ENCODE data around the gene SGCG.

The SGCG gene

DNA sequence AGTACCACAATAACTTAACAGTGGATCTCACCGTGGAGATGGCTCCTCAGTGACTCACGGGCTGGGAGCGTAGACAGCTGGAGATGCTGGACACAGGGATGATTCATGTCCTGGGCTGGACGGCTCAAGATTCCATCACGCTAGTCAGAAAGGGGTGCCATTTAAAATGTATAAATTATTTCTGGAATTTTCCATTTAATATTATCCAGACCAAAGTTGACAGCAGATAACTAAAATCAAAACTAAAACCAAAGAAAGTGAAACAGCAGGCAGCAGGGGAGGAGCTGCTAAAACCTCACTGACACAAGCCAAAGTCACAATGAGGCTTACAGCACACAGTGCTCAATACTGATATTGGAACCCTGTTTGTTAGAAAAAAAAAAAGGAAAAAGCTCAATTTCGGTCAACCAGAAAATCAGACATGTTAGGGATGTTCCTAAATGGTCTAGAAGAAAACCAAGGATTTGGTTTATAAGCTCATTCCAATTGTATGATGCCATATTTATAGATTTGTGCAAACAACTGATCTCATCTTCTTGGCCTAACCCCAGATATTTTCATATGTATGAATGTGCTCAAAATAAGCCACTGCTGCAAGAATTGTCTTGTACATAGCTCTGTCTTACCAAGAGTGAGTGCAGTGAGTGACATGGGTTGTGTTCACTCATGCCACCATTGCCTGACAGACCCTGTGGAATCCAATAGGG, 140.9 kb downstream of the SGCG start:
- Histone ChIP-seq H3K27ac (peak overlapping the region; percentile 99), H3K4me3 (ENCODE audit: low read depth, low read length) (peak overlapping the region; percentile 24), H3K36me3 (replicated peaks) (no peaks in the 10 kb centered on the region), H3K27me3 (replicated peaks) (no peaks in the 10 kb centered on the region)
- TF ChIP-seq, protein P1, sequence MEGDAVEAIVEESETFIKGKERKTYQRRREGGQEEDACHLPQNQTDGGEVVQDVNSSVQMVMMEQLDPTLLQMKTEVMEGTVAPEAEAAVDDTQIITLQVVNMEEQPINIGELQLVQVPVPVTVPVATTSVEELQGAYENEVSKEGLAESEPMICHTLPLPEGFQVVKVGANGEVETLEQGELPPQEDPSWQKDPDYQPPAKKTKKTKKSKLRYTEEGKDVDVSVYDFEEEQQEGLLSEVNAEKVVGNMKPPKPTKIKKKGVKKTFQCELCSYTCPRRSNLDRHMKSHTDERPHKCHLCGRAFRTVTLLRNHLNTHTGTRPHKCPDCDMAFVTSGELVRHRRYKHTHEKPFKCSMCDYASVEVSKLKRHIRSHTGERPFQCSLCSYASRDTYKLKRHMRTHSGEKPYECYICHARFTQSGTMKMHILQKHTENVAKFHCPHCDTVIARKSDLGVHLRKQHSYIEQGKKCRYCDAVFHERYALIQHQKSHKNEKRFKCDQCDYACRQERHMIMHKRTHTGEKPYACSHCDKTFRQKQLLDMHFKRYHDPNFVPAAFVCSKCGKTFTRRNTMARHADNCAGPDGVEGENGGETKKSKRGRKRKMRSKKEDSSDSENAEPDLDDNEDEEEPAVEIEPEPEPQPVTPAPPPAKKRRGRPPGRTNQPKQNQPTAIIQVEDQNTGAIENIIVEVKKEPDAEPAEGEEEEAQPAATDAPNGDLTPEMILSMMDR (IDR thresholded peaks at IDR 0.05; ENCODE audit: low read depth, low read length, missing control alignments), result no peak
- in situ Hi-C loops (cut with HindIII; ENCODE audit: low pct_ligation_motif_present, low sequenced_read_pairs), result no loop called here
- DNase-seq, result peak; percentile 98

DNA sequence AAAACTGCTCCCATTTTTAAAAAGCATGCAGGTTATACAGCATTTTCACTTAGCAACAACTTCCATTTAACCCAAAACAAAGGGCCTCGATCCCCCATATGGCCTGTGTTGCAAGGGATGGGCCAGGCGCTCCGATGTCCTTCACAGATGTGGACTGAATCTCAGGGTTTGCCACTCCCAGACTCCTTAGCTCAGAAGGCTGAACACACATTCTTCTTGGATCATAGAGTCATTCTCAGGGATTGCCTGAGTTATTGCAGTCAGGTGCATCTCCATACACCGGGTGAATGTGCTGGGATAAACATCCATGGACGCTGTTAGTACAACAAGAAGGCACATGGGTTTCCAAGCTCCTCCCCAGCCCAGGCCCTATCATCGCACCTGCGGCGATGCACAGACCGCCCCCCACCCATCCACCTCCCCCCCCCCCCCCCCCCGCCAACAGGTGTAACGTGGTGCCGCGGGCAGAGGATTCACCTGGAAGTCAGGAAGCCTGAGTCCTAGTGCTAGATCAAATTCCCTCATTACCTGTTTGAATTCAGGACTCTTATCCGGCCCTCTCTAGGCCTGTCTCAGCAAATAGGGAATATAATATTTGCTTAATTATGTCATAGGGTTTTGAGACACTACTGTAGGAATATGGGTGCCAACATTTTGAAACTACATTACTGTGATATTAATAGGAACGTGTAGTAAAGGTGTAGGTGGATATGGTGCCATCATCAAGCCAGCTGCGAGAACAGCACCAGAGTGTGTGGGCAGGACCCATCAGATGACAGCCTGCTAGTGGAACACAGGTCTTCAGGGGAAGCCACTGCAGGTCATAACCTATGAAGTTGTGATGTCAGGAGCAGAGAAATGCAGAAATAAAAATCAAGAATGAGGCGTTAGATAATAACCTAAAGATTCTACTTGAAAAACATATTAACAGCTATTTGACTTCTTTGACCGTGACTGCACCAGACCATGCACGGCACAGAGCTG, 141.9 kb downstream of the SGCG start:
- no peak for DNase-seq
- peak overlapping the region; percentile 99 for H3K27ac ChIP-seq
- in situ Hi-C loops (cut with HindIII; ENCODE audit: low pct_ligation_motif_present, low sequenced_read_pairs), result no loop called here
- H3K4me3 ChIP-seq (ENCODE audit: low read depth, low read length), result no peak overlapping the region
- H3K36me3 ChIP-seq (replicated peaks), result no peaks in the 10 kb centered on the region
- no peaks in the 10 kb centered on the region for H3K27me3 ChIP-seq (replicated peaks)
- TF ChIP-seq, protein P1 (IDR thresholded peaks at IDR 0.05; ENCODE audit: low read depth, low read length, missing control alignments), result no peak

DNA sequence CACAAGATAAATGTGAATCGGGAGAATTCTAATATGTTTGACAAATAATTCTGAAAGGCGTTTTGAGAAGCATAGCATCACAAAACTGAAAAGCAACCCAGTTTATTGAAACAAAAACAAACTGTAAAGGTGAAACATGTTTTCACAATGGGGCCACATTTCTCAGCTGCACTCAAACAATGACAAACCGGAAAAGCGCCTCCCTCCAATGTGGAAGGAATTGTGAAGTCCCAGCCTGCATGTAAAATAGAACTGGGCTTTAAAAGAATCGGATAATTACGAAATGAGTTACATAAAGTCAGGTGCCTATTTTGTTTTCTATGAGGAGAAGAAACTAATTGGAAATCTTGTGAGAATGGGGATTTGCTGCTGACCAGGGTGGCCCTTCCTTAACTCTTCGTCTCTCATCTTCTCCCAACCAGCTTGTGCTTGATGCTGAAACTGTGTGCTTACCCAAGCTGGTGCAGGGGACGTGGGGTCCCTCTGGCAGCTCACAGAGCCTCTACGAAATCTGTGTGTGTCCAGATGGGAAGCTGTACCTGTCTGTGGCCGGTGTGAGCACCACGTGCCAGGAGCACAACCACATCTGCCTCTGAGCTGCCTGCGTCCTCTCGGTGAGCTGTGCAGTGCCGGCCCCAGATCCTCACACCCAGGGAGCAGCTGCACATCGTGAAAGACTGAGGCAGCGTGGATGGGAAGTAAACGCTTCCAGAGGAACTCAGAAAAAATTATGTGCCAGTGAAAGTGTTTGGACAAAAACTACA, 143.3 kb downstream of the SGCG start:
- TF ChIP-seq, protein P1 (IDR thresholded peaks at IDR 0.05; ENCODE audit: low read depth, low read length, missing control alignments), result no peak
- Histone ChIP-seq H3K27ac (no peak overlapping the region), H3K27me3 (replicated peaks) (no peaks in the 10 kb centered on the region), H3K36me3 (replicated peaks) (no peaks in the 10 kb centered on the region), H3K4me3 (ENCODE audit: low read depth, low read length) (no peak overlapping the region)
- DNase-seq, result no peak
- in situ Hi-C loops (cut with HindIII; ENCODE audit: low pct_ligation_motif_present, low sequenced_read_pairs), result no loop called here

- DNase-seq, result no peak
- Histone ChIP-seq H3K27me3 (replicated peaks) (no peaks in the 10 kb centered on the region), H3K27ac (no peak overlapping the region), H3K4me3 (ENCODE audit: low read depth, low read length) (no peak overlapping the region), H3K36me3 (replicated peaks) (no peaks in the 10 kb centered on the region)
- TF ChIP-seq, protein P1 (IDR thresholded peaks at IDR 0.05; ENCODE audit: low read depth, low read length, missing control alignments), result no peak
- in situ Hi-C loops (cut with HindIII; ENCODE audit: low pct_ligation_motif_present, low sequenced_read_pairs), result no loop called here
These were observed 144.4 kb downstream of the SGCG start for GRCh38 chr13:23325191-23325590.

GRCh38 chr13:23330356-23330755, 149.6 kb downstream of the SGCG start:
- H3K27me3 ChIP-seq (replicated peaks), result no peaks in the 10 kb centered on the region
- in situ Hi-C loops (cut with HindIII; ENCODE audit: low pct_ligation_motif_present, low sequenced_read_pairs), result no loop called here
- H3K36me3 ChIP-seq (replicated peaks), result no peaks in the 10 kb centered on the region
- TF ChIP-seq, protein P1 (IDR thresholded peaks at IDR 0.05; ENCODE audit: low read depth, low read length, missing control alignments), result no peak
- no peak overlapping the region for H3K27ac ChIP-seq
- H3K4me3 ChIP-seq (ENCODE audit: low read depth, low read length), result no peak overlapping the region
- DNase-seq, result no peak

Data from brain microvascular endothelial cell (primary cell).